Ishikawa (cell line): ENCODE results near the gene KLK8.

Source experiments
- CEBPB ChIP-seq: IDR thresholded peaks from 2 replicates; pipeline ENCODE4 v1.6.1; 2012
- CREB1 ChIP-seq: IDR thresholded peaks from 2 replicates; pipeline ENCODE4 v1.6.1; 2012; ENCODE audit warnings: low read depth
- EGR1 ChIP-seq: IDR thresholded peaks from 2 replicates; pipeline ENCODE4 v1.6.1; 2012
- EP300 ChIP-seq: IDR thresholded peaks from 2 replicates; pipeline ENCODE4 v1.6.1; 2012; ENCODE audit warnings: borderline replicate concordance
- MAX ChIP-seq: IDR thresholded peaks from 2 replicates; pipeline ENCODE4 v1.6.1; 2012
- NFIC ChIP-seq: IDR thresholded peaks from 2 replicates; pipeline ENCODE4 v1.6.1; 2012
- RAD21 ChIP-seq: IDR thresholded peaks from 2 replicates; pipeline ENCODE4 v1.6.1; 2012; ENCODE audit warnings: low read depth
- TAF1 ChIP-seq: IDR thresholded peaks from 2 replicates; pipeline ENCODE4 v1.6.1; 2012; ENCODE audit warnings: low read depth, mild to moderate bottlenecking
- TCF12 ChIP-seq: IDR thresholded peaks from 2 replicates; pipeline ENCODE4 v1.6.1; 2012; ENCODE audit warnings: low read depth
- TEAD4 ChIP-seq: IDR thresholded peaks from 2 replicates; pipeline ENCODE4 v1.6.1; 2012
- YY1 ChIP-seq: IDR thresholded peaks from 2 replicates; pipeline ENCODE4 v1.6.1; 2012; ENCODE audit warnings: low read depth
- ZBTB7A ChIP-seq: IDR thresholded peaks from 2 replicates; pipeline ENCODE4 v1.6.1; 2012; ENCODE audit warnings: low read depth
- TF ChIP-seq, protein P1 (sequence below): IDR thresholded peaks from 2 replicates; pipeline ENCODE4 v1.6.1; 2012; ENCODE audit warnings: low read depth, mild to moderate bottlenecking

GRCh38 chr19:51006406-51006805 is 5.0 kb upstream of the KLK8 start:
- TF ChIP-seq, protein P1, sequence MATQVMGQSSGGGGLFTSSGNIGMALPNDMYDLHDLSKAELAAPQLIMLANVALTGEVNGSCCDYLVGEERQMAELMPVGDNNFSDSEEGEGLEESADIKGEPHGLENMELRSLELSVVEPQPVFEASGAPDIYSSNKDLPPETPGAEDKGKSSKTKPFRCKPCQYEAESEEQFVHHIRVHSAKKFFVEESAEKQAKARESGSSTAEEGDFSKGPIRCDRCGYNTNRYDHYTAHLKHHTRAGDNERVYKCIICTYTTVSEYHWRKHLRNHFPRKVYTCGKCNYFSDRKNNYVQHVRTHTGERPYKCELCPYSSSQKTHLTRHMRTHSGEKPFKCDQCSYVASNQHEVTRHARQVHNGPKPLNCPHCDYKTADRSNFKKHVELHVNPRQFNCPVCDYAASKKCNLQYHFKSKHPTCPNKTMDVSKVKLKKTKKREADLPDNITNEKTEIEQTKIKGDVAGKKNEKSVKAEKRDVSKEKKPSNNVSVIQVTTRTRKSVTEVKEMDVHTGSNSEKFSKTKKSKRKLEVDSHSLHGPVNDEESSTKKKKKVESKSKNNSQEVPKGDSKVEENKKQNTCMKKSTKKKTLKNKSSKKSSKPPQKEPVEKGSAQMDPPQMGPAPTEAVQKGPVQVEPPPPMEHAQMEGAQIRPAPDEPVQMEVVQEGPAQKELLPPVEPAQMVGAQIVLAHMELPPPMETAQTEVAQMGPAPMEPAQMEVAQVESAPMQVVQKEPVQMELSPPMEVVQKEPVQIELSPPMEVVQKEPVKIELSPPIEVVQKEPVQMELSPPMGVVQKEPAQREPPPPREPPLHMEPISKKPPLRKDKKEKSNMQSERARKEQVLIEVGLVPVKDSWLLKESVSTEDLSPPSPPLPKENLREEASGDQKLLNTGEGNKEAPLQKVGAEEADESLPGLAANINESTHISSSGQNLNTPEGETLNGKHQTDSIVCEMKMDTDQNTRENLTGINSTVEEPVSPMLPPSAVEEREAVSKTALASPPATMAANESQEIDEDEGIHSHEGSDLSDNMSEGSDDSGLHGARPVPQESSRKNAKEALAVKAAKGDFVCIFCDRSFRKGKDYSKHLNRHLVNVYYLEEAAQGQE: no peak
- TF ChIP-seq RAD21 (no peak), ZBTB7A (no peak), YY1 (no peak), NFIC (no peak), TAF1 (no peak), CREB1 (no peak), CEBPB (no peak), TCF12 (no peak), MAX (no peak), EP300 (no peak), TEAD4 (no peak), EGR1 (no peak)
